ENCODE measurements around the gene GLYAT.

DNA sequence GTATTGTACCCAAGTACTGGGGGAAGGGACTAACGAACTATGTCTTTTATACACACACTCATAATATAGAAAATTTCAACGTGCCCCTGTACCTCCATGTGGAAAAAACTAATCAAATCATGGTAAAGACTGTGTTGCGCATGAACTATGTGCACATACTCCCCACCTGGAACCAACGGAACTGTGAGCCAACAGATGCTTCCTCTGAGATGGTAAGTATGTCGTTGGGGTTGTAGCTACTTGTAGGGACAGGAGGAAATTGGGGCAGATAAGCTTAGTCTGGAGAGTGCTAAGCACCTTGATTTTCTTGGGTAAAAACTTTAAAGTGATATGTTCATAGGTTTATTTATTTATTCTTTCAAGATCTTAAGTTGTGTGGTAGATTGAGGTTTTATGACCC, 40.1 kb downstream of the GLYAT start:
- TF ChIP-seq, protein P1, sequence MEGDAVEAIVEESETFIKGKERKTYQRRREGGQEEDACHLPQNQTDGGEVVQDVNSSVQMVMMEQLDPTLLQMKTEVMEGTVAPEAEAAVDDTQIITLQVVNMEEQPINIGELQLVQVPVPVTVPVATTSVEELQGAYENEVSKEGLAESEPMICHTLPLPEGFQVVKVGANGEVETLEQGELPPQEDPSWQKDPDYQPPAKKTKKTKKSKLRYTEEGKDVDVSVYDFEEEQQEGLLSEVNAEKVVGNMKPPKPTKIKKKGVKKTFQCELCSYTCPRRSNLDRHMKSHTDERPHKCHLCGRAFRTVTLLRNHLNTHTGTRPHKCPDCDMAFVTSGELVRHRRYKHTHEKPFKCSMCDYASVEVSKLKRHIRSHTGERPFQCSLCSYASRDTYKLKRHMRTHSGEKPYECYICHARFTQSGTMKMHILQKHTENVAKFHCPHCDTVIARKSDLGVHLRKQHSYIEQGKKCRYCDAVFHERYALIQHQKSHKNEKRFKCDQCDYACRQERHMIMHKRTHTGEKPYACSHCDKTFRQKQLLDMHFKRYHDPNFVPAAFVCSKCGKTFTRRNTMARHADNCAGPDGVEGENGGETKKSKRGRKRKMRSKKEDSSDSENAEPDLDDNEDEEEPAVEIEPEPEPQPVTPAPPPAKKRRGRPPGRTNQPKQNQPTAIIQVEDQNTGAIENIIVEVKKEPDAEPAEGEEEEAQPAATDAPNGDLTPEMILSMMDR (conservative IDR thresholded peaks at IDR 0.05; ENCODE audit: low read length), result no peak
- TF ChIP-seq EZH2phosphoT487 (IDR thresholded peaks at IDR 0.05; ENCODE audit: borderline replicate concordance), result no peak
